ENCODE measurements around the gene DDIT4. TPM values are rescaled to one million over a fixed set of nuclear protein-coding genes. Genes with fewer than 3 reads are reported as not detected.

The DDIT4 gene
- total and polyA plus RNA-seq, 9 of the 15 experiments (the other 6 are each of a cell fraction or from before 2014, with no cell fraction given) = 8.2 to 675 (median 159) TPM

GRCh38 chr10:72265990-72266865 lies 7.5 kb upstream of the DDIT4 start (continued):
- TF ChIP-seq ZNF212 (CRISPR knock-in tag; IDR thresholded peaks at IDR 0.05) = no peak
- no peak for TF ChIP-seq E2F8 (IDR thresholded peaks at IDR 0.05; ENCODE audit: low read depth, partially characterized antibody)
- TF ChIP-seq FOXK1 (CRISPR knock-in tag; IDR thresholded peaks at IDR 0.05; ENCODE audit: borderline replicate concordance) = no peak
- TF ChIP-seq MCM3 (IDR thresholded peaks at IDR 0.05) = no peak
- TF ChIP-seq CHD7 (IDR thresholded peaks at IDR 0.05; ENCODE audit: low read depth, low read length) = no peak
- TF ChIP-seq HDAC1 (IDR thresholded peaks at IDR 0.05) = peak in 1 of 2 experiments; percentile 56; a peak in 1 of 4 replicates
- no peak for TF ChIP-seq ZFP91 (CRISPR knock-in tag; IDR thresholded peaks at IDR 0.05)
- TF ChIP-seq ZNF24 (IDR thresholded peaks at IDR 0.05) = no peak
- no peak for TF ChIP-seq KDM5B (IDR thresholded peaks at IDR 0.05; ENCODE audit: insufficient replicate concordance, low read depth, low read length)
- no peak for TF ChIP-seq MIER1 (IDR thresholded peaks at IDR 0.05; ENCODE audit: low read depth)
- TF ChIP-seq SMARCC2 (IDR thresholded peaks at IDR 0.05; ENCODE audit: low read depth) = no peak
